AG08395 (cell line): ENCODE data around the gene ISCU.
"Not testable (repeated sequence)": the region's sequence is repeated elsewhere in the genome, so short reads cannot be mapped to it uniquely, and the experiment has no call there.

Experiments
- DNase-seq: peaks from one replicate; pipeline ENCODE4 v3.0.0; 2012; ENCODE audit warnings: mixed read lengths, low spot score

Gene ISCU

DNA sequence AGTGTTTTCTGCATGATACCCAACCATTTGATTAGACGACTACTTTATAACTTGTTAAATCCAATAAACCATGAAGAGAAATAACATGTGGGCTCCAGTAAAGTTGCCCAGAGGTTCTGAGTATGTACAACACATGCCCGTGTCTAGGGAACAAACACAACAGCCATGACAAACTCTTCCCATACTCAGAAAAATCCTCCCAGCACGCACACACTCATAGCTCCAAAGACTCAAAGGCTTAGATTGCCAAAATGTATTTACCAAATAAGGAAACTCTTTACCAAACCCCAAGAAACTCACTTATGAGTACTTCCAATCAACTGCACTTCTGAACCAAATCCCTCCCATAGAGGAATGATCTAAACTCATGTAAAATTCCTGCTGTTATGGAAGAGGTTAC, 18.7 kb upstream of the ISCU start:
- peak; percentile 67 for DNase-seq

DNA sequence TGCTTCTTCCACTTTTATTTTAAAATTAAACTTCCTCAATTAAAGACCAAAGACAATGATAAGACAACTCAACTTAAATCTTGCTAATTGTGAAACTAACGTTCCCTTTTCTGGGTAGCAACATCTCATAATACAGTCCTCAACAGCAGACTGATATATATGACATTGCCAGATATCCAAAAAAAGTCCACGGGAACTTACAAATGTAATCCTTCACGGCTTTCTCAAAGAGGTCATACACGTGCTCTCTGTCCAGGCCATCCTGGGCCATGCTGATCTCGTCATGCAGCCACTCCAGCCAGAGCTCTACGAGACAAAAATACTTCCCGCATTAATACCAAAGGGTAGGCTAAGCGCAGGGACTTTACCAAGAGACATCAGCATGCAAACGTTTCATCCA, 14.7 kb upstream of the ISCU start:
- no peak for DNase-seq

- no peak for DNase-seq
These were observed 13.4 kb upstream of the ISCU start for GRCh38 chr12:108548954-108549521.

- peak; percentile 48 for DNase-seq
These were observed 10.9 kb upstream of the ISCU start for GRCh38 chr12:108551535-108551934.

DNA sequence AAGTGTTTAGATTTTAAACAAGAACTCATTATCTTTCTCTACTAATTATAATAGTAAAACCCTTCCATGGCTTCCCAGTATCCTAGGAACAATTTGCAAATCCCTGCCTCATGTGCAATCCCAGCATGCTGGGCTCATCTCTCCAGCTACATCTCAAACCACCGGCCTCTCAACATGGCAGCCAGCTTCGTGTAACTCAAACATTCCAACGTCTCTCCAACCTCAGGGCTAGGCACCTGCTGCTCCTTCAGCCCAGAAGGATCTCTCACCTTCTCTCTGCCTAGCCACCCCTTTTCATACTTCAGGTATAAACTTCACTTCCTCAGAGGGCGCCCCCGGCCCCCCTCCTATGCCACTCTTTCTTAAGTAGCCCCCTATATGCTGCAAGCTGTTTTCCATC, 8.6 kb upstream of the ISCU start:
- DNase-seq = no peak

GRCh38 chr12:108555383-108555782, 7.0 kb upstream of the ISCU start:
- DNase-seq = not testable (repeated sequence)

DNA sequence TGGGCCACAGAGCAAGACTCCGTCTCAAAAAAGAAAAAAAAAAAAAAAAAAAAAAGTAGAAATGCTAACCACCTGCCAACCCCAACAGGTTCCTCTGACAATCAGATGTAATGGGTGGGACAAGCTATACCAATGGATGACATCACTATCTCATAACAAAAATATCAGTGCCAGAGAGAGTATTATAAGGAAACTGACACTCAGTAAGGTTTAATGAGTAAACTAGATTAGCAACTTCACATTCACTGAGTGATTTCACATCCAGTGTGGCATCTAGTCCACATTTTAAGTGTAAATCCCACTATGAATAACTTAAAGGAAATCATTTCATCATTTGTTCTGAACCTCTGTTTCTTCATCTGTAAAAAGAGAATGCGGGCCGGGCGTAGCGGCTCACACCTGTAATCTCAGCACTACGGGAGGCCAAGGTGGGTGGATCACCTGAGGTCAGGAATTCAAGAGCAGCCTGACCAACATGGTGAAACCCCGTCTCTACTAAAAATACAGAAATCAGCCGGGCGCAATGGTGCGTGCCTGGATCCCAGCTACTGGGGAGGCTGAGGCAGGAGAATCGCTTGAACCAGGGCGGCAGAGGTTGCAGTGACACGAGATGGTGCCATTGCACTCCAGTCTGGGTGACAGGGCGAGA, 3.3 kb upstream of the ISCU start:
- no peak for DNase-seq

- no peak for DNase-seq
These were observed 2.6 kb upstream of the ISCU start for GRCh38 chr12:108559748-108560147.

DNA sequence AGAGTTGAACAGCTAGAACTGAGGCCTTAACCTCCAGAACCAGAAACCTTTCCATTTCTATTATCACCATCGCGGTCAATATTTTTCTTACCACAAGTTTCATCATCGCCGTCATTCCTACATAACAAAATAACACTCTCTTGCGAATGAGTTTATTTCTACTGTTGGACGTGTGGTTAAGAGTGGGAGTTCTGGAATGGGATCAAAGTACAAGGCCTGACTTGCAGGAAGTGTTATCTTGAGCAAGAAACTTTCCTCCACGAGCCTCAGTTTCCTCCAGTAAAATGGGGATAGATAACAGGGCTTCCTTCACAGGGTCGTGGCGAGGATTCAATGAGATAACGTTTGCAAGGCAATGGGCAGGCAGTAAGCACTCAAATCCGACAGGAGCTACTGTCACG, 2.1 kb upstream of the ISCU start:
- DNase-seq = no peak

DNA sequence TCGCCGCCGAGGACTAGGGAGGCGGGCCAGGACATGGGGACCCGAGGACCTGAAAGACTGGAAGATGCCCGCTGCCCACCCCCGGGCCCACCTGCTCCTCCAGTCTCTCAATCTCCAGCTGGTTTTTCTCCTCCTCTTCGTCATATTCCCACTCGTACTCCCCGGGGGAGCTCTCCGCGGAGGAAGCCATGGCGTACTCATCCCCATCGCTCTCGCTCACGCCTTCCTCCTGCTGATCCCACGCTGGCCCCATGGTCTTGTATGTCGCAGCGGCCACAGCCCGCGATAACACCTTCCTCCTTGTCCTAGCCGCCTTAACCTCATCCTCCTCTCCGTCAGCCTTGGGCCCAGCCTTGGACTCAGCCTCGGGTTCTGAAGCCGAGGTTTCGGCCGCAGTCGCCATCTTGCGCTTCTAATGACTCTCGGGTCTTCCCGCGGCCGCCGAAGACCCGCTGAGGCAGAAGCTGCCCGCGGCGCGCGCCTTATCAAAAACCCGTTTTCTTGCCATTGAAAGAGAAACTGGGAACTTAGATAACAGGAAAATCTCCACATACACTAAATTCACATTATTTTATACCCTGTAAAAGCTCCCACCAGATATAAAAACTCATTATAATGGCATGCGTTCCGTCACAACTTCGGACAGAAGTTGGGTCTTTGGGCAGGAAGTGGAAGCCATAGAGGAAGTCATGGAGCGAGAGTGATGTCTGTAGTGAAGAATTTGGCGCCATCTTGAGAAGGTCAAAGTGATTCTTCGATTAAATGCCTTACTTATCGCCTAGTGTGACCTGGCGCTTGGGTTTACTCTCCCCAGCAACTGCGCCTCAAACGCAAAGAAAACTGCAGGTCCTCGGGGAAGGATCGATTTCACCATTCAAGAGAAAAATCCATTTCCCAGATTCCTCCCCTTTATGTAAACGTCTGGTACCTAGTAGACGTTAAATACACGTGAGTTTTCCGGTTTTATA, 1.4 kb upstream of the ISCU start, which contains the start of gene SART3:
SART3 (minus strand) TSS at position 422 of the 968 bp plus-strand sequence; CDS start at position 403, 19 bp downstream.
- peak; percentile 82 for DNase-seq

- DNase-seq = no peak
These were observed 496 bp upstream of the ISCU start for GRCh38 chr12:108561852-108562347.

- DNase-seq = peak; percentile 91
These were observed 874 bp downstream of the ISCU start for GRCh38 chr12:108563136-108563803.

DNA sequence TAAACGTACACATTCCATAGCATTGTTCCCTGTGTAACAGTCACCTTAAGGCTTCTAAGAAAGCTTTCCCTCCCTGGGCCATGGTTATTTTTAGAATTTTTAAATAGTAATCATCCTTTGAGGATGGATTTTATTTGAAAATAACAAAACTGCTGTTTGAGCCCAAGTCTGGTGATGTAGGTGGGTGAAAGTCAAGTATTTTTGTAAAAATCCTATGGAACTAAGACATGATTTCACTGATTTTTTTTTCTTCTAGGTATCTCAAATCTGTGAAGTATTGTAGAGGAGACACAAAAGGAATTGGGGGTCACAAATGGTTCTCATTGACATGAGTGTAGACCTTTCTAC, 1.4 kb downstream of the ISCU start:
- DNase-seq = no peak

- no peak for DNase-seq
These were observed 2.3 kb downstream of the ISCU start for GRCh38 chr12:108564724-108565123.

DNA sequence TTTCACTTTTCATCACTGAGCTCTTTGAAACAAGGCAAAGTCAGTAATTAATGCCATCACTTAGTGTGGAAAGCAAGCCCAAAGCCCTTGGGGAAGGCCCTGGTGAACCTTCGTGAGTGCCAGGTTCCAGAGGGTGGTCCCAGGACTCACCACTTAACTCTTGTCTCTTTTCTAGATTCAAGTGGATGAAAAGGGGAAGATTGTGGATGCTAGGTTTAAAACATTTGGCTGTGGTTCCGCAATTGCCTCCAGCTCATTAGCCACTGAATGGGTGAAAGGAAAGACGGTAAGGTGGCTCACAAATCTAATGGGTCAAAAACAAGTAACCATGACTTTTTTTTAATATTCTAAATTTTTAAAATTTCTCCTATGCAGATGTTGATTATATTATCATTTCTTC, 2.8 kb downstream of the ISCU start:
- DNase-seq = no peak

DNA sequence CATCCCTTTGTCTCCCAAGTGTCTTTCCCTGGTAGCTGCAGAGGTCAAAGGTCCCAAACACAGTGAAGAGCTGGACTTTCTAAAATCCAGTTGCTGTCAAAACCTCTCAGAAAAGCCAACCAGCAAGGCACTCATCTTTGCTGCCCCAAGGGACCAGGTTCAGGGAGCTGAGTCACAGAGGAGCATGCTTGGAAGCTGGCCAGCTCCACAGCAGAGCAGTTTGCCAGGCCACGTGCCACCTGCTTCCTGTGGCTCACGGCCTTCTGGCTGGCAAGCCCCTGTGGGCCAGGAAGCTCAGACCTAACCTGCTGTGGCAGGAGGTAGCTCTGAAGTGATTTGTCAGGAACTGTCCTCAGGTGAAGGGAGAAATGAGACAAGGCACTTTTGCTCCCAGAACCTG, 3.6 kb downstream of the ISCU start:
- peak; percentile 64 for DNase-seq

- DNase-seq = no peak
These were observed 4.1 kb downstream of the ISCU start for GRCh38 chr12:108566452-108566851.

GRCh38 chr12:108567406-108568337, 5.3 kb downstream of the ISCU start:
- DNase-seq = no peak

DNA sequence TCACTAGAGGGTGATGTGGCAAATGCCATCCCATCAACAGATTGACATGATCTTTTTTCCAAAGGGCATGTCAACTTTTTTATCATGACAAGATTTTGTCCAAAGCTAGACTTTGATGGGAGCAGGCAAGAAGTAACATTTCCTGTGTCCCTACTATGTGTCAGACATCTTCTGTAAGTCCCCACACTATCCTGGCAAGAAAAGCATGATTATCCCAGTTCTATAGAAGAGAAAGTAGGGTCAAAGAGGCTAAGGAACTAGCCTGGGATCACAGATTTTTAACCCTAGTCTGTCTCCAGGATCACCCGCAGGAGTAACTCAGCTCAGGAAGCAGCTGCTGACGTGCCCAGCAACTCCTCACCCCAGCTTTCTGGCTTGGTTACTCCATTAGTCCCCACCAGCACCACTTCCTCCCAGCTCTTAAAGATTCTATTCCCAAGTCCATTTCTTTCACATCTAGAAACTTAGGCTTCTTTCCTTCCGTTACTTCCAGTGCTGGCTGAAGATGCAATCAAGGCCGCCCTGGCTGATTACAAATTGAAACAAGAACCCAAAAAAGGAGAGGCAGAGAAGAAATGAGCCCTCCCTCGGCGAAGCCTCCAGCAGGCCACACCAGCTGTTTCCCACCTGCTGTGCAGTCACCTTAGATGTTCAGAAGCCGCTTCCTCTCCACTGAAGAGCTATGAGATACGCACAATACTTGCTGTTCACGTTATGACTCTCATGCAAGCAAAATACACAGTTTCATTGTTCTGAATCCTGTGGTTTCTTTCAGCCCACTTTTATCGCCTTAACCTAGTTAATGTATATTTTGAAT, 6.2 kb downstream of the ISCU start:
- no peak for DNase-seq
